Measurements from ENCODE around the gene CDH11.

Gene CDH11

DNA sequence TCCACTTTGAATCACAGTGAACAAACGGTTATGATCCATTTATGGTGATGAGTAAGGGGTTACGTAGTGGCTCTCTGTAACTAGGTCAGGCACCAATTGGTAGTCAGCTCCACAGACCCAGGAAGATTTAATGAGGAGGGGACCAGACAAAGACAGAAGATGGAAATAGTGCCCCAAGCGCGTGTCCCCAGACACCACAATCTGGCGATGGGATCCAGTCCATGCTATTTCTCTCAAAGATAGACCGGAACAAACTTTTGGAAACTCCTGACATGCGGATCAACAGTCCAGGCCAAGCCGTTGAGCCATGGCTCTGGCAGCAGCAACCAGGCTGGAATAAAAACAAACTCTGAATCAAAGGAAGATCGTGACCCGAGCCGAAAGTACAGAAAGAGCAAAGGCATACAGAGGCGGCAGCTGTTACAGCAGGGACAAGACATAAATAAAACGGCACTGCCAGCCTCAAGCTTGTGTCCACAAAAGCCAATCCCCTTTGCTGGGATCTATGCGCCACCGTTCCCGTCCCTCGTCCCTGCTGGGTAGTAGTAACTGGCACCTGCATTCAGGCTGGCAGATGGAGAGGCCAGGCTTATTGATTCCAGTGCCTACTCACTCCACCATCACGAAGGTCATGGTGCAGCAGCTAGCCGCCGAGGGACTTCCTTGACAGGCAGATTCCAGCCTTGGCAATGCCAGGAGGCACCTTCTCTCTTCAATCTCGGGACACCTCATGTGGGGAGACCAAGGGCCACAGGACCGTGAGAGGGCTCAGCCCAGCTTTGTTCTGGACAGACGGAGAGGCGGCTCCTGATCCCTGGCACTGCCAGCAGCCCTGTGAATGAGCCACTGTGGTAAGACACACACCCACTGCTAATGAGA lies 50.2 kb downstream of the CDH11 start:
- no peak for DNase-seq (ENCODE audit: low read depth in 1 of 2, low spot score in 1 of 2)

DNA sequence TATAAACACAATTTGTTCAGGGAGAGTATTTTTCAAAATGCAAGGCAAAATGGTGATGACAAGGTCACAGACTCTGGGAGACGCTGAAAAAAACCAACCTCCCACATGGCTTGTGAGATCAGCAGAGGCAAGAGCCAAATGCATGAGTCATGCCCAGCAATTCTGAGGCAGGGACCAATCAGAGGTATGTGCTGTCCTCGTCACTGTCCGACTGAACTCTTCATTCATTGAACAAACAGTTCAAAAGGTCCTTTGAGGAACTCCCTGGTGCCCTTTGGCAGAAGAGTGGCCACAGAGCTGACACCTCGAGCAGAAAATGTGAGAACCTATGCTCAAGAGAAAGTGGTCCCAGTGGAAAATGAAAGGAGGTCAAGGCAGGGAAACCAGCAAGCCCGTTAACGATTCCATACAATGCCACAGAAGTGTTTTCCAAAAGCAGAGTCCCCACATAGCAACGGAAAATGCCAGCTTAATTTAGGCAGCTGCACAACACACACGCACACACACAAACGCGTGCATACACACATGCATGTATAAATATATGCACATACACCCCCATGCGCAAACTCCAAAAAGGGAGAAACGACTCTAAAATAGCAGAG lies 50.9 kb downstream of the CDH11 start:
- no peak for DNase-seq (ENCODE audit: low read depth in 1 of 2, low spot score in 1 of 2)

DNA sequence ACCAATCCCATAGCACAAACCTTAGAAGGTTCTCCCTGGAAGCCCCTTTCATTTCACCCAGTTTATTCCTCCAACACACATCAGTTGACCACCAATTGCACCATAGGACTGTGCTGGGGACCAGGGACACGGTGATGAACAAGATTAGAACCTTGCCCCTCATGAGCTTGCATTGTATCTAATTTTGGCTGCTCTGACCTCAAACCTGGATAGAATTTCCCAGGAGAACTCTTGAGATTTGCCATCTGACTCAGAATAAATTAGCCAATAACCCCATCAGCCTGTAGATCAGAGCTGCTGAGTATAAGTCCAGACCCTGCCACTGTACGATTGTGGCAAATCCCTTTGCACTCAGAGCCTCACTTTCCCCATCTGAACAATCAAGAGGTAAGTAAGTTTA lies 52.1 kb downstream of the CDH11 start:
- no peak for DNase-seq (ENCODE audit: low read depth in 1 of 2, low spot score in 1 of 2)

DNA sequence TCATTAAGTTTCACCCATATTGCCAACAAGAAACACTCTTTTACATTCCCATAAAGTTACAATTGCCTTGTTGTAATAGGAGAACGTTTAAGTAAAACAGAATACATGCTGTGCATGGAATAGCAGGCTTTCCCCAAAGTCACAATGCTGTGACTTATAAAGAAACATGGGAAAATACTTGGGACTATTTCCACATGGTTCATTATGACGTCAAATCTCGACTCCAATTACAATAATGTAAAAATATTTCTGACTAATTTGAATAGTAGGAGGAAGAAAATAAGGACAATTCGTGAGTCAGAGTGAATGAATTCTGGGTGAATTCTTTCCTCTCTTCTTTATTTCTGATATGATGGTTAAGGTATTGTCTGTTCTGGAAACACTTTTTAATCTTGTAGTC lies 52.8 kb downstream of the CDH11 start:
- DNase-seq (ENCODE audit: low read depth in 1 of 2, low spot score in 1 of 2): no peak

DNA sequence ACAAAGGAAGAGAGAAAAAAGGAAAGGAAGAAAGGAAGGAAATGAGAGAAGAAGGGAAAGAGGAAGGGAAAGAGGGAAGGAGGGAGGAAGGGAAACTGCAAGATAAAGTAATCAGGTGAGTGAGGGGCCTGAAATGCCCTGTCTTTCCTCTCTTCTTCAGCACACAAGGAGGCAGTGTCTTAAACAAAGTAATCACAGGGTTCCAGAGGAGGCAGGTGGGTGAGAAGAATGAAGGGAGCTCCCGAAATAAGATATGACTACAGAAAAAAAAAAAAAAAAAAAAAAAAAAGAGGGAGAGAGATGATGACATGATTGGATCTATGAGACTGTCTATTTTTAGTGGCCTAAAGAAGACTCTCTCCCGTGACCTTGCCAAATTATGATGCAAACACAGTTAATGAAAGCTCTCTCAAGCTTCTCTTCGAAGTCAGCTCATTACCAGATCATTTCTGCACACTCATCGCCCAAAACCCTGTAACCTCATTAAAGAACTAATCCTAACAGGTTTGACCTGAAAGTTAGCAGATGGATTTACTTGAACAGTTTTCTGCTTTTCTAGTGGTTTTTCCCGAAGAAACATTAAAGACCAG lies 53.6 kb downstream of the CDH11 start:
- no peak for DNase-seq (ENCODE audit: low read depth in 1 of 2, low spot score in 1 of 2)

DNA sequence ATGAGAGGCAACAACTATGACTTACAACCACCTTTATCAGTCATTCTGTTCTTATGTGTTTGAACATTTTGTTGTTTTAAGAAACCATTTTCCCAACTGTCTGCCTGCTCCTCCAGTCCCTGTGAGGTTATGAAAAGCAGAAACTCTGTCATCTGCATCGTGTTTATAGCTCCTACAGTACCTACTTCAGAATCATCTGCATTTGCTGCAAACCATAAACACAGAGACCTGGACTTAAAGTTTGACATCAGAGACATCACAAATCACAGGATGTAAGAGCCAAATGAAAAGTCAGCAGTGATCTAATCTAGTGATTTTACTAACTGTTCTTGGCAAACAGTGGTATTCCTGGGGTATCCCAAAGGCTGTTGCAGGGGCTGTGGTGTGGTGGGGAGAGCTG lies 55.2 kb downstream of the CDH11 start:
- no peak for DNase-seq (ENCODE audit: low read depth in 1 of 2, low spot score in 1 of 2)

DNA sequence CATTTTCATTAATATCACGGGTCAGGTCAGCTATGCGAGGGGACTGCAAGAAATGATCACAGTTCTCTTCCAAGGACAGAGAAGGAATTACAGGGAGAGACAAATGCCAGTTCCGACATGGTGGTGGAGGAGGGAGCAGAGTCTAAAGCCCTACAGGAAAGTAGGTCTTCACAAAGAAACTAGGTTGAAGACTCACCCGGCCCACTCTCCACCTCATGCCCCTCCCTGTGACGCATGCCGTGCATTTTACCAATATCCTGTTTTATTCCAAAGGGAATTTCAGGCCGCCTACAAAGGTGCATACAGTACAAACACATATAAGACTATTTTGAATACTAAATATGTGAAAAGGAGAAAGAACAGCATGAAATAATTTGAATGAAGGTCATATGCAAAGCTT lies 56.8 kb downstream of the CDH11 start:
- no peak for DNase-seq (ENCODE audit: low read depth in 1 of 2, low spot score in 1 of 2)

GRCh38 chr16:65064131-65064530 lies 57.7 kb downstream of the CDH11 start:
- DNase-seq (ENCODE audit: low read depth in 1 of 2, low spot score in 1 of 2): no peak

- DNase-seq (ENCODE audit: low read depth in 1 of 2, low spot score in 1 of 2): no peak
Measured at GRCh38 chr16:65062736-65063583, 58.9 kb downstream of the CDH11 start.

DNA sequence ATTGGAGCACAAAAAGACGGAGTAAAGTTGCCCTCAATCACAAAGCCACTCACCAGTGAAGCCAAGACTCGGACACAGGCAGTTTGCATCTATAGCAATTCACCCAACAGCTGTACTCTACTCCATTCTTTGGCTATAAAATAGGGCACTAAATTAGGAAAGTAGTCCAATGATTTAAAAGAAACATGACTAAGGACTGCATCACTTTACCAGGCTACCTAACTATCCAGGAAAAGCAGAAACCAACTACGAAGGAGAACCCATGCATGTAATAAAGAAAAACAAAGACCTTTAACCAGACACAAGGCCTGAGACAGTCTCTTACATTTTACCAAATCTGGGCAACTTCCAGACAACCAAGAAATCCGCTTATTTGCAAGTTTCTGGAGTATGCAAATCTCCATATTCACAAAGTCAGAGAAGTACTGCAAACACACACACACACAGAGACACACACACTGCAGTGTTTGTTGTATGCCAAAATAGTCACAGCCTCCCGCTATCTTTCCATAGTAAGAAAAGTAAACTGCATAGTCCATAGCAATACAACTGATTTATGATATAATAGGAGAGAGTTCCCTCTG lies 59.8 kb downstream of the CDH11 start:
- no peak for DNase-seq (ENCODE audit: low read depth in 1 of 2, low spot score in 1 of 2)

- no peak for DNase-seq (ENCODE audit: low read depth in 1 of 2, low spot score in 1 of 2)
Measured at GRCh38 chr16:65061263-65061662, 60.6 kb downstream of the CDH11 start.

DNA sequence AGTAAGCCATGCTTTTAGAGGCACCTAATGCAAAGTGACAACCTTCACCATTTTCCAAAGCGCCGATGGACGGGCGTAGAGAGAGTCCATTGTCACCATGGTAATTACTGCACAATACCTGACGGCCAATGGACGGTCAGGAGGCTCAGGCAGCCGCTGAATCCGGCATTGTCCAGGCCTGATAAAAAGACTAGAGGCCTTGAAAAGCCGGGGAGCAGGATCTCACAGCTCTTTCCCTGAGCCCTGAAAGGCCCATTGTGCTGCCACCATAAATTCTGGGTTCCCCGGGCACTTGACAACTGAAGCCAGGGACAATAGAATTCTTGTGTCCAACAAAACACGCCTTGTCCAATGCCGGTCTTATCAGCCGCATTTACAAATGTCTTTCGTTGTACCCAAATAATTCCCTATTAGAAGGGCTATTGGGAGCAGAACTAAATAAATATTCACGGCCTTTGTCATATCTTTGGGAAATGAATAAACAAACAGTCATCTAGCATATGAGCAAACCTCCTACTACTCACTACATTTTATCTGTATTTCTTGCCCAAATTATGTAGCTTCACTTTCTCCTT lies 62.4 kb downstream of the CDH11 start:
- DNase-seq (ENCODE audit: low read depth in 1 of 2, low spot score in 1 of 2): no peak

GRCh38 chr16:65057184-65057583 lies 64.7 kb downstream of the CDH11 start:
- no peak for DNase-seq (ENCODE audit: low read depth in 1 of 2, low spot score in 1 of 2)

- DNase-seq (ENCODE audit: low read depth in 1 of 2, low spot score in 1 of 2): no peak
Measured at GRCh38 chr16:65054457-65054856, 67.4 kb downstream of the CDH11 start.

GRCh38 chr16:65049679-65050078 lies 72.2 kb downstream of the CDH11 start:
- DNase-seq (ENCODE audit: low read depth in 1 of 2, low spot score in 1 of 2): no peak

GRCh38 chr16:65045961-65046360 lies 75.9 kb downstream of the CDH11 start:
- no peak for DNase-seq (ENCODE audit: low read depth in 1 of 2, low spot score in 1 of 2)

DNA sequence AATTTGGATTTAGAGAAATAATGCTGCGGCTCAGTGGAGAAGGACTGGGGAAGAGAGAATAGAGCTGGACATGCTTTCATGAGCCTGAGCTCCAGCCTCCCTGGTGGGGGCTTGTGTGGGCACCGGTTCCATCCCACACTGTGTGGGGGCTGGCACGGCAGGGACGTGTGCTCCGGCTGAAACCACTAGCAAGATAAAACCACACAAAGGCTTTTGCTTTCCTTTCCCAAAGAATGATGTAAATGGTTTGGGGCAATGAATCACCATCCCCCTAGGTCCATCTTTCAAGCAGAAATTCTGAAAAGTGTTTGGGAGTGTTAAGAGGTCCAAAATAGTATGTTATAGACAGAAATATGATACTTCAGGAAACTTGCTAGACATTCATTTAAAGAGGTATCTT lies 77.0 kb downstream of the CDH11 start:
- DNase-seq (ENCODE audit: low read depth in 1 of 2, low spot score in 1 of 2): no peak

DNA sequence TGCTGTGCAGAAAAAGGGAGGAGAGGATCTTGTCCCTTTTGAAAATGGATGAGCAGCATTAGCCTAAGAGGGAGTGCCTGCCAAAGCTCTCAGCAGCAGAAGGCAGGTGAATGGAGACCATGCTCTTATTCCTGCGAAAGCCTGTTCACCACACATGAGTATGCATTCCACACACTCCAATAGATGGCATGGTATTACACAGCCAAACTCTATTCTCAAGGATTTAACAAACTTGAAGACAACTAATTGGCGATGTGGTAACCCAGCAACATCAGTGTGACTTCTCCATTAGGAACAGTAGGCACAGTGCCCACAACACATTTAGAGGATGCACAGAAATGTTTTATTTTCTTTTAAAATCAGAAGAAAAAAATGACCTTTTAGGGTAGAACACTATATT lies 77.8 kb downstream of the CDH11 start:
- no peak for DNase-seq (ENCODE audit: low read depth in 1 of 2, low spot score in 1 of 2)

GRCh38 chr16:65042438-65043365 lies 79.2 kb downstream of the CDH11 start:
- DNase-seq (ENCODE audit: low read depth in 1 of 2, low spot score in 1 of 2): no peak

GRCh38 chr16:65041667-65042066 lies 80.2 kb downstream of the CDH11 start:
- DNase-seq (ENCODE audit: low read depth in 1 of 2, low spot score in 1 of 2): no peak

Measured in activated CD4-positive, alpha-beta T cell treated with anti-CD3 and anti-CD28 coated beads, Interleukin-2, amount 50 U/mL, for 24 hours (primary cell).